HepG2 (cell line): ENCODE results near the gene YPEL4. TPM values are rescaled to one million over a fixed set of nuclear protein-coding genes. Genes with fewer than 3 reads are reported as not detected.

ENCODE experiments used
- EED ChIP-seq: sonication (generic); formaldehyde crosslinking; IDR thresholded peaks from 2 replicates; pipeline ENCODE4 v1.5.0; 2020; ENCODE audit warnings: mild to moderate bottlenecking, missing genetic modification reagents
- GLMP ChIP-seq: sonication (generic); formaldehyde crosslinking; IDR thresholded peaks from 2 replicates; pipeline ENCODE4 v1.9.0; 2021; ENCODE audit warnings: missing genetic modification reagents, mild to moderate bottlenecking, borderline replicate concordance
- GPN1 ChIP-seq: sonication (generic); formaldehyde crosslinking; IDR thresholded peaks from 2 replicates; pipeline ENCODE4 v1.5.1; 2020; ENCODE audit warnings: missing genetic modification reagents, borderline replicate concordance
- KDM5A ChIP-seq: fragments of 200-600 bp; sonication (generic); IDR thresholded peaks from 2 replicates; pipeline ENCODE4 v1.7.0; 2018; ENCODE audit warnings: antibody characterized with exemption, mild to moderate bottlenecking, low read length, borderline replicate concordance
- NFE2L1 ChIP-seq: sonication (generic); formaldehyde crosslinking; IDR thresholded peaks from 2 replicates; pipeline ENCODE4 v1.4.0; 2020; ENCODE audit warnings: missing genetic modification reagents, mild to moderate bottlenecking, borderline replicate concordance
- NFE2L2 ChIP-seq: fragments of 150-350 bp; IDR thresholded peaks from 2 replicates; pipeline ENCODE4 v1.6.1; 2014; ENCODE audit warnings: low read length
- NR2F6 ChIP-seq, 2 experiments: IDR thresholded peaks; 2 replicates each; pipeline ENCODE4 v1.6.1; 2016; ENCODE audit warnings: antibody characterized with exemption in 1 of 2, mild to moderate bottlenecking in 1 of 2
- PAWR ChIP-seq: sonication (generic); formaldehyde crosslinking; IDR thresholded peaks from 2 replicates; pipeline ENCODE4 v1.4.0; 2020; ENCODE audit warnings: missing genetic modification reagents, mild to moderate bottlenecking, borderline replicate concordance
- REST ChIP-seq, 2 experiments: IDR thresholded peaks; 2 replicates each; pipeline ENCODE4 v1.6.1; 2011 to 2012; ENCODE audit warnings: low read length in 2 of 2, borderline replicate concordance in 1 of 2, low read depth in 1 of 2, mild to moderate bottlenecking in 1 of 2, moderate library complexity in 1 of 2
- SETDB1 ChIP-seq: sonication (generic); formaldehyde crosslinking; IDR thresholded peaks from 2 replicates; pipeline ENCODE4 v1.5.1; 2020; ENCODE audit warnings: missing genetic modification reagents, mild to moderate bottlenecking, borderline replicate concordance
- TBX3 ChIP-seq: fragments of 450-650 bp; IDR thresholded peaks from 2 replicates; pipeline ENCODE4 v1.6.1; 2017; ENCODE audit warnings: antibody characterized with exemption, mild to moderate bottlenecking, inconsistent platforms, borderline replicate concordance
- ZNF563 ChIP-seq: sonication (generic); formaldehyde crosslinking; IDR thresholded peaks from 2 replicates; pipeline ENCODE4 v1.8.0; 2022; ENCODE audit warnings: mild to moderate bottlenecking, moderate library complexity, missing genetic modification reagents
- ZNF576 ChIP-seq: sonication (generic); formaldehyde crosslinking; IDR thresholded peaks from 2 replicates; pipeline ENCODE4 v1.4.0; 2020; ENCODE audit warnings: mild to moderate bottlenecking, missing genetic modification reagents
- ZNF816 ChIP-seq: sonication (generic); formaldehyde crosslinking; IDR thresholded peaks from 2 replicates; pipeline ENCODE4 v1.8.0; 2022; ENCODE audit warnings: missing genetic modification reagents, mild to moderate bottlenecking, borderline replicate concordance
- polyA plus RNA-seq, 8 experiments: library from polyadenylated mRNA; depleted of rRNA in 3 of 8; stranded (reverse) in 7 of 8; unstranded in 1 of 8; fragments of >200 nt; fragmentation: Illumina TruSeq in 4 of 8; extraction: Trizol in 4 of 8; gene quantifications; 2 replicates each; pipeline versions ENCODE4 v1.2.1 to v1.2.3, GENCODE V29; 2011 to 2016; ENCODE audit warnings: low read depth in 4 of 8, missing spikeins in 1 of 8, mixed read lengths in 1 of 8; ENCODE audit not compliant: insufficient read depth in 1 of 8
- total RNA-seq, 5 experiments: library from RNA; depleted of rRNA; stranded (reverse); fragments of >200 nt; fragmentation: Illumina TruSeq; extraction: Trizol; gene quantifications; 2 replicates each; pipeline ENCODE4 v1.2.3, GENCODE V29; 2016; ENCODE audit warnings: low read depth in 1 of 5
- TF ChIP-seq, protein P1 (sequence below): sonication (generic); formaldehyde crosslinking; IDR thresholded peaks from 2 replicates; pipeline ENCODE4 v1.5.0; 2020; ENCODE audit warnings: mild to moderate bottlenecking, missing genetic modification reagents
- TF ChIP-seq, protein P2 (sequence below): sonication (generic); formaldehyde crosslinking; IDR thresholded peaks from 2 replicates; pipeline ENCODE4 v1.5.1; 2020; ENCODE audit warnings: mild to moderate bottlenecking, missing genetic modification reagents, moderate library complexity
- TF ChIP-seq, protein P3 (sequence below), 2 experiments: sonication (generic) in 1 of 2; formaldehyde crosslinking in 1 of 2; IDR thresholded peaks; 2 replicates each; pipeline versions ENCODE4 v1.4.0 to v1.6.1; 2018 to 2020; ENCODE audit warnings: missing genetic modification reagents in 2 of 2, borderline replicate concordance in 1 of 2, low read depth in 1 of 2, mild to moderate bottlenecking in 1 of 2, missing biosample characterization in 1 of 2

The YPEL4 gene
- total and polyA plus RNA-seq, 2 of the 13 experiments (the other 11 are each of a cell fraction or from before 2014, with no cell fraction given): 0.04 TPM; not detected in 1

DNA sequence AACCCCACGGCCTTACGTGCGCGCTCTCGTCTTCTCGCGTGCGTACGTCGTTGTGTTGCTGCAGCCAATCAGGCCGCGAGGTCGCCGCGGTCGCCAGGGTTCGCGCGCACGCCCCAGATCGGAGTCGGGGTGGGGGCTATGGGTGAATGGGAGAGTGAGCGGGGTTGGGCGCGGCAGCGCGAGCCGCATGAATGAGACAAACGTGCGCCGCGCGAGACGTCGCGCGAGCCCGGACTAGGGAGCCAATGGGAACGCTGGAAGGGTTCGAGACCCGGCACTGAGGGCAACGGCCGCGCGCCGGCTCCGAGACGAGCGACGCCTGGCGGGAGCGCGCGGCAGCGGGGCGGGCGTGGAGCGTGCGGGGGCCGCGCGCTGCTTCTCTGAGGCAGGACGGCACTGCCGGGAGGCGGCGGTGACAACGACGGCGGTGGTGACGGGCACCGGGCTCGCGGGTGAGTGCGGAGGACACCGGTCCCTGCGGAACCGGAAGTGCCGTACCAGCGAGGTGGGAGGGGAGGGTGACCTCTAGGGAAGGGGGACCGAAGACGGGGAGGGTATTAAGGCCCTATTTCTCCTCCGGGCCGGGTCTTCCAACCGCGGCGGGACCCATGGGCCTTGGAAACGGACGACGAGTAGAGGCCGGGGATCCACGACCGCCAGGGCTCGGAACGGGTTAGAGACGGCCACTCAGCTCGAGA lies 18.2 kb upstream of the YPEL4 start, which contains the start of gene ZDHHC5 (continued):
- TF ChIP-seq KDM5A (no peak; the same call in 1 of the 2 replicates), ZNF576 (no peak), PAWR (CRISPR knock-in tag) (no peak), ZNF816 (CRISPR knock-in tag) (no peak), SETDB1 (CRISPR knock-in tag) (no peak), NFE2L1 (no peak), TBX3 (no peak), GLMP (no peak), GPN1 (no peak), REST (IDR thresholded peaks at IDR 0.05; ENCODE audit: borderline replicate concordance in 1 of 2, low read depth in 1 of 2, low read length in 2 of 2) (peak in 1 of 2 experiments; percentile 35; a peak in 1 of 4 replicates), NR2F6 (IDR thresholded peaks at IDR 0.05) (no peak), NR2F6 (CRISPR knock-in tag; IDR thresholded peaks at IDR 0.05) (peak; percentile 6), ZNF563 (peak; percentile 21; the same call in 1 of the 2 replicates), NFE2L2 (no peak), EED (CRISPR knock-in tag) (peak; percentile 46; the same call in 1 of the 2 replicates)
- TF ChIP-seq, protein P1, sequence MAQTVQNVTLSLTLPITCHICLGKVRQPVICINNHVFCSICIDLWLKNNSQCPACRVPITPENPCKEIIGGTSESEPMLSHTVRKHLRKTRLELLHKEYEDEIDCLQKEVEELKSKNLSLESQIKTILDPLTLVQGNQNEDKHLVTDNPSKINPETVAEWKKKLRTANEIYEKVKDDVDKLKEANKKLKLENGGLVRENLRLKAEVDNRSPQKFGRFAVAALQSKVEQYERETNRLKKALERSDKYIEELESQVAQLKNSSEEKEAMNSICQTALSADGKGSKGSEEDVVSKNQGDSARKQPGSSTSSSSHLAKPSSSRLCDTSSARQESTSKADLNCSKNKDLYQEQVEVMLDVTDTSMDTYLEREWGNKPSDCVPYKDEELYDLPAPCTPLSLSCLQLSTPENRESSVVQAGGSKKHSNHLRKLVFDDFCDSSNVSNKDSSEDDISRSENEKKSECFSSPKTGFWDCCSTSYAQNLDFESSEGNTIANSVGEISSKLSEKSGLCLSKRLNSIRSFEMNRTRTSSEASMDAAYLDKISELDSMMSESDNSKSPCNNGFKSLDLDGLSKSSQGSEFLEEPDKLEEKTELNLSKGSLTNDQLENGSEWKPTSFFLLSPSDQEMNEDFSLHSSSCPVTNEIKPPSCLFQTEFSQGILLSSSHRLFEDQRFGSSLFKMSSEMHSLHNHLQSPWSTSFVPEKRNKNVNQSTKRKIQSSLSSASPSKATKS (CRISPR knock-in tag): no peak
- TF ChIP-seq, protein P2, sequence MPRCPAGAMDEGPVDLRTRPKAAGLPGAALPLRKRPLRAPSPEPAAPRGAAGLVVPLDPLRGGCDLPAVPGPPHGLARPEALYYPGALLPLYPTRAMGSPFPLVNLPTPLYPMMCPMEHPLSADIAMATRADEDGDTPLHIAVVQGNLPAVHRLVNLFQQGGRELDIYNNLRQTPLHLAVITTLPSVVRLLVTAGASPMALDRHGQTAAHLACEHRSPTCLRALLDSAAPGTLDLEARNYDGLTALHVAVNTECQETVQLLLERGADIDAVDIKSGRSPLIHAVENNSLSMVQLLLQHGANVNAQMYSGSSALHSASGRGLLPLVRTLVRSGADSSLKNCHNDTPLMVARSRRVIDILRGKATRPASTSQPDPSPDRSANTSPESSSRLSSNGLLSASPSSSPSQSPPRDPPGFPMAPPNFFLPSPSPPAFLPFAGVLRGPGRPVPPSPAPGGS (CRISPR knock-in tag): peak; percentile 87
- TF ChIP-seq, protein P3, sequence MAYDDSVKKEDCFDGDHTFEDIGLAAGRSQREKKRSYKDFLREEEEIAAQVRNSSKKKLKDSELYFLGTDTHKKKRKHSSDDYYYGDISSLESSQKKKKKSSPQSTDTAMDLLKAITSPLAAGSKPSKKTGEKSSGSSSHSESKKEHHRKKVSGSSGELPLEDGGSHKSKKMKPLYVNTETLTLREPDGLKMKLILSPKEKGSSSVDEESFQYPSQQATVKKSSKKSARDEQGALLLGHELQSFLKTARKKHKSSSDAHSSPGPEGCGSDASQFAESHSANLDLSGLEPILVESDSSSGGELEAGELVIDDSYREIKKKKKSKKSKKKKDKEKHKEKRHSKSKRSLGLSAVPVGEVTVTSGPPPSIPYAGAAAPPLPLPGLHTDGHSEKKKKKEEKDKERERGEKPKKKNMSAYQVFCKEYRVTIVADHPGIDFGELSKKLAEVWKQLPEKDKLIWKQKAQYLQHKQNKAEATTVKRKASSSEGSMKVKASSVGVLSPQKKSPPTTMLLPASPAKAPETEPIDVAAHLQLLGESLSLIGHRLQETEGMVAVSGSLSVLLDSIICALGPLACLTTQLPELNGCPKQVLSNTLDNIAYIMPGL (CRISPR knock-in tag; IDR thresholded peaks at IDR 0.05; ENCODE audit: borderline replicate concordance in 1 of 2, low read depth in 1 of 2): peak; percentile 42 to 59; a peak in 2 of 4 replicates
